Measurements from ENCODE around the gene APOC1.
"Not testable (repeated sequence)": the region's sequence is repeated elsewhere in the genome, so short reads cannot be mapped to it uniquely, and the experiment has no call there.

APOC1 gene

GRCh38 chr19:44913512-44914432 is 636 bp upstream of the APOC1 start:
- DNase-seq (ENCODE audit: low spot score): not testable (repeated sequence)

GRCh38 chr19:44924243-44924725 is 9.9 kb downstream of the APOC1 start:
- DNase-seq (ENCODE audit: low spot score): no peak

- no peak for DNase-seq (ENCODE audit: low spot score)
These were observed 10.9 kb downstream of the APOC1 start for GRCh38 chr19:44925114-44925891.

- DNase-seq (ENCODE audit: low spot score): not testable (repeated sequence)
These were observed 12.1 kb downstream of the APOC1 start for GRCh38 chr19:44926245-44927077.

- no peak for DNase-seq (ENCODE audit: low spot score)
These were observed 13.3 kb downstream of the APOC1 start for GRCh38 chr19:44927746-44928145.

GRCh38 chr19:44930088-44930487 is 15.7 kb downstream of the APOC1 start:
- no peak for DNase-seq (ENCODE audit: low spot score)

GRCh38 chr19:44931541-44931940 is 17.1 kb downstream of the APOC1 start:
- DNase-seq (ENCODE audit: low spot score): no peak

GRCh38 chr19:44939668-44940067 is 25.3 kb downstream of the APOC1 start:
- DNase-seq (ENCODE audit: low spot score): no peak

GRCh38 chr19:44942067-44942571 is 27.7 kb downstream of the APOC1 start, which contains the start of gene APOC4:
APOC4 (plus strand) TSS chr19:44942237; CDS start chr19:44942278, 41 bp downstream.
- no peak for DNase-seq (ENCODE audit: low spot score)

GRCh38 chr19:44943801-44944249 is 29.4 kb downstream of the APOC1 start:
- DNase-seq (ENCODE audit: low spot score): no peak

GRCh38 chr19:44947041-44947581 is 32.7 kb downstream of the APOC1 start:
- no peak for DNase-seq (ENCODE audit: low spot score)

- DNase-seq (ENCODE audit: low spot score): no peak
These were observed 33.8 kb downstream of the APOC1 start for GRCh38 chr19:44948237-44948636.

- DNase-seq (ENCODE audit: low spot score): no peak
These were observed 34.5 kb downstream of the APOC1 start for GRCh38 chr19:44948763-44949374.

- DNase-seq (ENCODE audit: low spot score): no peak
These were observed 35.1 kb downstream of the APOC1 start for GRCh38 chr19:44949550-44949949.

- peak; percentile 80 for DNase-seq (ENCODE audit: low spot score)
These were observed 37.1 kb downstream of the APOC1 start for GRCh38 chr19:44951179-44952159.

GRCh38 chr19:44954278-44954648 is 39.9 kb downstream of the APOC1 start:
- DNase-seq (ENCODE audit: low spot score): no peak

- DNase-seq (ENCODE audit: low spot score): peak; percentile 98
These were observed 40.5 kb downstream of the APOC1 start, which contains the start of gene CLPTM1 for GRCh38 chr19:44954649-44955504. CLPTM1 (plus strand) TSS chr19:44955380; CDS start chr19:44955396, 16 bp downstream.

Data from activated CD4-positive, alpha-beta T cell treated with anti-CD3 and anti-CD28 coated beads, Interleukin-2, Interleukin-4, amounts not matched to agents 100 ng/mL and 50 ng/mL, durations not matched to agents 16 hours and 8 hours (primary cell).